GM12878 (cell line): ENCODE measurements around the gene GINM1. TPM values are rescaled to one million over a fixed set of nuclear protein-coding genes. Genes with fewer than 3 reads are reported as not detected.
A peak's percentile ranks its signal among the peaks of the same experiment; 100 is the strongest.

Experiments
- BHLHE40 ChIP-seq, 2 experiments: fragments of 450-650 bp in 1 of 2; IDR thresholded peaks; 2 replicates each; pipeline ENCODE4 v1.6.1; 2011 to 2017; ENCODE audit warnings: low read depth in 2 of 2, borderline replicate concordance in 1 of 2, improper control_type of control experiment in 1 of 2, low read length in 1 of 2, mild to moderate bottlenecking in 1 of 2
- BRCA1 ChIP-seq: IDR thresholded peaks from 2 replicates; pipeline ENCODE4 v1.6.1; 2011; ENCODE audit warnings: low read depth, low read length, improper control_type of control experiment
- DPF2 ChIP-seq: fragments of 450-650 bp; IDR thresholded peaks from 2 replicates; pipeline ENCODE4 v1.6.1; 2017; ENCODE audit warnings: mild to moderate bottlenecking
- ESRRA ChIP-seq: IDR thresholded peaks from 2 replicates; pipeline ENCODE4 v1.6.1; 2012; ENCODE audit warnings: mild to moderate bottlenecking, low read length, improper control_type of control experiment
- GATAD2B ChIP-seq: fragments of 450-650 bp; conservative IDR thresholded peaks from 2 replicates; pipeline ENCODE4 v1.6.1; 2017; ENCODE audit warnings: low read depth, mild to moderate bottlenecking, moderate library complexity
- IRF4 ChIP-seq: IDR thresholded peaks from 2 replicates; pipeline ENCODE4 v1.6.1; 2011; ENCODE audit warnings: low read depth, low read length
- LARP7 ChIP-seq: fragments of 450-650 bp; IDR thresholded peaks from 2 replicates; pipeline ENCODE4 v1.6.1; 2017; ENCODE audit warnings: mild to moderate bottlenecking
- MEF2B ChIP-seq: fragments of 450-650 bp; IDR thresholded peaks from 2 replicates; pipeline ENCODE4 v1.6.1; 2018; ENCODE audit warnings: mild to moderate bottlenecking, moderate library complexity; ENCODE audit not compliant: partially characterized antibody, poor library complexity, severe bottlenecking
- MTA3 ChIP-seq: IDR thresholded peaks from 2 replicates; pipeline ENCODE4 v1.6.1; 2012; ENCODE audit warnings: low read length, inconsistent platforms, borderline replicate concordance
- PAX5 ChIP-seq: IDR thresholded peaks from 2 replicates; pipeline ENCODE4 v1.6.1; 2011; ENCODE audit warnings: low read depth, low read length, borderline replicate concordance
- POLR2AphosphoS2 ChIP-seq: IDR thresholded peaks from 2 replicates; pipeline ENCODE4 v1.6.1; 2011; ENCODE audit warnings: low read depth, mild to moderate bottlenecking, low read length, improper control_type of control experiment, moderate library complexity
- POLR2AphosphoS5 ChIP-seq: IDR thresholded peaks from 2 replicates; pipeline ENCODE4 v1.6.1; 2011; ENCODE audit warnings: mild to moderate bottlenecking, low read length, inconsistent platforms
- RAD21 ChIP-seq: IDR thresholded peaks from 2 replicates; pipeline ENCODE4 v1.6.1; 2011; ENCODE audit warnings: mild to moderate bottlenecking, low read depth, low read length, moderate library complexity; ENCODE audit not compliant: insufficient read depth
- RBBP5 ChIP-seq: fragments of 200-600 bp; sonication (generic); conservative IDR thresholded peaks from 2 replicates; pipeline ENCODE4 v1.6.1; 2016
- RFX5 ChIP-seq: IDR thresholded peaks from 2 replicates; pipeline ENCODE4 v1.6.1; 2011; ENCODE audit warnings: low read depth, low read length, improper control_type of control experiment
- RUNX3 ChIP-seq: IDR thresholded peaks from 2 replicates; pipeline ENCODE4 v1.6.1; 2012; ENCODE audit warnings: low read length, inconsistent platforms
- SIN3A ChIP-seq: IDR thresholded peaks from 2 replicates; pipeline ENCODE4 v1.6.1; 2012; ENCODE audit warnings: low read depth, low read length, improper control_type of control experiment
- SMARCA5 ChIP-seq: fragments of 450-650 bp; IDR thresholded peaks from 2 replicates; pipeline ENCODE4 v1.6.1; 2017; ENCODE audit warnings: mild to moderate bottlenecking
- SREBF1 ChIP-seq: IDR thresholded peaks from 2 replicates; pipeline ENCODE4 v1.6.1; 2012; ENCODE audit warnings: mild to moderate bottlenecking, low read length
- TARDBP ChIP-seq: IDR thresholded peaks from 2 replicates; pipeline ENCODE4 v1.6.1; 2016; ENCODE audit warnings: borderline replicate concordance
- TBL1XR1 ChIP-seq: IDR thresholded peaks from 2 replicates; pipeline ENCODE4 v1.6.1; 2012; ENCODE audit warnings: low read depth, low read length, improper control_type of control experiment
- TCF3 ChIP-seq: IDR thresholded peaks from 2 replicates; pipeline ENCODE4 v1.6.1; 2012; ENCODE audit warnings: low read depth, mild to moderate bottlenecking, low read length, borderline replicate concordance; ENCODE audit not compliant: insufficient read depth
- YBX1 ChIP-seq: fragments of 450-650 bp; IDR thresholded peaks from 2 replicates; pipeline ENCODE4 v1.6.1; 2016; ENCODE audit warnings: antibody characterized with exemption
- ZNF384 ChIP-seq: IDR thresholded peaks from 2 replicates; pipeline ENCODE4 v1.6.1; 2012; ENCODE audit warnings: low read depth, mild to moderate bottlenecking, low read length, improper control_type of control experiment, borderline replicate concordance
- polyA plus RNA-seq, 11 experiments: library from polyadenylated mRNA; depleted of rRNA in 4 of 11; unstranded in 6 of 11; stranded (reverse) in 5 of 11; fragments of >200 nt; fragmentation: Nextera tagmentation in 4 of 11; fragmentation: Illumina TruSeq in 1 of 11; extraction: Ambion mirVana in 4 of 11; extraction: Trizol in 1 of 11; gene quantifications; 1 replicate in 1 of 11; 2 replicates in 10 of 11; pipeline versions ENCODE4 v1.2.1 to v1.2.3, GENCODE V29; 2011 to 2016; ENCODE audit warnings: inconsistent platforms in 2 of 11, missing spikeins in 2 of 11, low read depth in 1 of 11
- total RNA-seq, 4 experiments: library from RNA; depleted of rRNA in 3 of 4; stranded (reverse); fragments of >200 nt in 3 of 4; fragmentation: Illumina TruSeq in 1 of 4; extraction: Trizol in 1 of 4; gene quantifications; 2 replicates each; pipeline versions ENCODE4 v1.2.1 to v1.2.3, GENCODE V29; 2013 to 2021
- TF ChIP-seq, protein P1 (sequence below): fragments of 450-650 bp; IDR thresholded peaks from 2 replicates; pipeline ENCODE4 v1.6.1; 2016; ENCODE audit warnings: mild to moderate bottlenecking
- TF ChIP-seq, protein P2 (sequence below): IDR thresholded peaks from 2 replicates; pipeline ENCODE4 v1.6.1; 2012; ENCODE audit warnings: low read depth, low read length, improper control_type of control experiment
- TF ChIP-seq, protein P3 (sequence below): fragments of 450-650 bp; IDR thresholded peaks from 2 replicates; pipeline ENCODE4 v1.6.1; 2017; ENCODE audit warnings: borderline replicate concordance
- TF ChIP-seq, protein P4 (sequence below): IDR thresholded peaks from 2 replicates; pipeline ENCODE4 v1.6.1; 2011; ENCODE audit warnings: mild to moderate bottlenecking, low read depth, low read length, moderate library complexity; ENCODE audit not compliant: insufficient replicate concordance

GINM1 gene
- total and polyA plus RNA-seq, 10 of the 15 experiments (the other 5 are each of a cell fraction or from before 2014, with no cell fraction given): 10.6 to 38.1 (median 30.8) TPM

DNA sequence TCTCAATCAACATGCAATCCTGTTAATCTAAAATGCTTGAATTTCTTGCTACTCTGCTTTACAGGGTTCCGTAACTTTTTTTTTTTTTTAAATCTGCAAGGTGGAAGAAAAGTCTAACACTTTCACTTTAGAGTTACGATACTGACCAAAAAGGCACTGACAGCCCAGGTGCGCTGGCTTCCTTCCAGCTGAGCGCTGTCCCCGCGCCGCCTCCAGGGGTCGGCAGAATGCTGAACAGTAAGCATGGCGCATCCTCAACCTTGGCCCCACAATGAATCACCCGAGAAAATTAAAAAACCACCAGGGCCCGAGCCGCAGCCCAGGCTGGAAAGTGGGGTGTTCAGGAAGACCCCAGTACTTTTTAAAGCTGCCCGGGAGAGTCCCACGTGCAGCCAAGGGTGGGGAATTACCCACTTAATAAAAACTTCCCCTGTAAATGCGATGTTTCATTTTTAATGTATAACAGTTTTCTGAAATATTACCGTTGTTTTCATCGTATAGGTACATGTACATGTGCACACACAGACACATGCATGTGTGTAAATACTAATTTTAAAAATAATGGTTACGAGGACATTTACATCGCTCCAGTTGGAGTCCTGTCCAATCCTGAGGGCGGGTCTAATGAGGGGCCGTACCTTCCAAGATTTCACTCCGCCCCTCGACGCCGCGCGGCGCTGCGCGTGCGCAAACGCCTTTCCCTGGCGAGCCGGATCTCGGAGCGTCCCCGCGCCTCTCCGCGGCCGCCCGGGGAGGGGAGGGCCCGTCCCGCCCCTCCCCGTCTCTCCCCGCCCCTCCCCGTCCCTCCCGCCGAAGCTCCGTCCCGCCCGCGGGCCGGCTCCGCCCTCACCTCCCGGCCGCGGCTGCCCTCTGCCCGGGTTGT is at the start of gene GINM1 (continued):
- TF ChIP-seq GATAD2B (no peak), SIN3A (peak; percentile 91), TCF3 (peak; percentile 95), RFX5 (no peak; the same call in 1 of the 2 replicates), RAD21 (peak; percentile 75), POLR2AphosphoS5 (peak; percentile 69), SREBF1 (0 out of 2 replicates have a peak, but pooled peaks have one; percentile 18), ESRRA (0 out of 2 replicates have a peak, but pooled peaks have one; percentile 38), IRF4 (peak; percentile 61; the same call in 1 of the 2 replicates), DPF2 (peak; percentile 15; the same call in 1 of the 2 replicates), SMARCA5 (no peak; the same call in 1 of the 2 replicates), PAX5 (peak; percentile 78; the same call in 1 of the 2 replicates), TARDBP (no peak), BRCA1 (no peak), LARP7 (no peak), MEF2B (no peak), ZNF384 (peak; percentile 95), YBX1 (no peak), RUNX3 (peak; percentile 61), MTA3 (no peak), POLR2AphosphoS2 (no peak), TBL1XR1 (peak; percentile 92), BHLHE40 (IDR thresholded peaks at IDR 0.05; ENCODE audit: borderline replicate concordance in 1 of 2, low read depth in 2 of 2, low read length in 1 of 2) (peak; percentile 77), RBBP5 (0 out of 2 replicates have a peak, but pooled peaks have one; percentile 45)
- TF ChIP-seq, protein P1, sequence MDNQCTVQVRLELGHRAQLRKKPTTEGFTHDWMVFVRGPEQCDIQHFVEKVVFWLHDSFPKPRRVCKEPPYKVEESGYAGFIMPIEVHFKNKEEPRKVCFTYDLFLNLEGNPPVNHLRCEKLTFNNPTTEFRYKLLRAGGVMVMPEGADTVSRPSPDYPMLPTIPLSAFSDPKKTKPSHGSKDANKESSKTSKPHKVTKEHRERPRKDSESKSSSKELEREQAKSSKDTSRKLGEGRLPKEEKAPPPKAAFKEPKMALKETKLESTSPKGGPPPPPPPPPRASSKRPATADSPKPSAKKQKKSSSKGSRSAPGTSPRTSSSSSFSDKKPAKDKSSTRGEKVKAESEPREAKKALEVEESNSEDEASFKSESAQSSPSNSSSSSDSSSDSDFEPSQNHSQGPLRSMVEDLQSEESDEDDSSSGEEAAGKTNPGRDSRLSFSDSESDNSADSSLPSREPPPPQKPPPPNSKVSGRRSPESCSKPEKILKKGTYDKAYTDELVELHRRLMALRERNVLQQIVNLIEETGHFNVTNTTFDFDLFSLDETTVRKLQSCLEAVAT: peak; percentile 65; the same call in 1 of the 2 replicates
- TF ChIP-seq, protein P2, sequence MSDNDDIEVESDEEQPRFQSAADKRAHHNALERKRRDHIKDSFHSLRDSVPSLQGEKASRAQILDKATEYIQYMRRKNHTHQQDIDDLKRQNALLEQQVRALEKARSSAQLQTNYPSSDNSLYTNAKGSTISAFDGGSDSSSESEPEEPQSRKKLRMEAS: peak; percentile 81
- TF ChIP-seq, protein P3, sequence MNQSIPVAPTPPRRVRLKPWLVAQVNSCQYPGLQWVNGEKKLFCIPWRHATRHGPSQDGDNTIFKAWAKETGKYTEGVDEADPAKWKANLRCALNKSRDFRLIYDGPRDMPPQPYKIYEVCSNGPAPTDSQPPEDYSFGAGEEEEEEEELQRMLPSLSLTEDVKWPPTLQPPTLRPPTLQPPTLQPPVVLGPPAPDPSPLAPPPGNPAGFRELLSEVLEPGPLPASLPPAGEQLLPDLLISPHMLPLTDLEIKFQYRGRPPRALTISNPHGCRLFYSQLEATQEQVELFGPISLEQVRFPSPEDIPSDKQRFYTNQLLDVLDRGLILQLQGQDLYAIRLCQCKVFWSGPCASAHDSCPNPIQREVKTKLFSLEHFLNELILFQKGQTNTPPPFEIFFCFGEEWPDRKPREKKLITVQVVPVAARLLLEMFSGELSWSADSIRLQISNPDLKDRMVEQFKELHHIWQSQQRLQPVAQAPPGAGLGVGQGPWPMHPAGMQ: no peak
- TF ChIP-seq, protein P4, sequence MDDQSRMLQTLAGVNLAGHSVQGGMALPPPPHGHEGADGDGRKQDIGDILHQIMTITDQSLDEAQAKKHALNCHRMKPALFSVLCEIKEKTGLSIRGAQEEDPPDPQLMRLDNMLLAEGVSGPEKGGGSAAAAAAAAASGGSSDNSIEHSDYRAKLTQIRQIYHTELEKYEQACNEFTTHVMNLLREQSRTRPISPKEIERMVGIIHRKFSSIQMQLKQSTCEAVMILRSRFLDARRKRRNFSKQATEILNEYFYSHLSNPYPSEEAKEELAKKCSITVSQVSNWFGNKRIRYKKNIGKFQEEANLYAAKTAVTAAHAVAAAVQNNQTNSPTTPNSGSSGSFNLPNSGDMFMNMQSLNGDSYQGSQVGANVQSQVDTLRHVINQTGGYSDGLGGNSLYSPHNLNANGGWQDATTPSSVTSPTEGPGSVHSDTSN: no peak
